Measurements from ENCODE around the gene SRRD.

DNA sequence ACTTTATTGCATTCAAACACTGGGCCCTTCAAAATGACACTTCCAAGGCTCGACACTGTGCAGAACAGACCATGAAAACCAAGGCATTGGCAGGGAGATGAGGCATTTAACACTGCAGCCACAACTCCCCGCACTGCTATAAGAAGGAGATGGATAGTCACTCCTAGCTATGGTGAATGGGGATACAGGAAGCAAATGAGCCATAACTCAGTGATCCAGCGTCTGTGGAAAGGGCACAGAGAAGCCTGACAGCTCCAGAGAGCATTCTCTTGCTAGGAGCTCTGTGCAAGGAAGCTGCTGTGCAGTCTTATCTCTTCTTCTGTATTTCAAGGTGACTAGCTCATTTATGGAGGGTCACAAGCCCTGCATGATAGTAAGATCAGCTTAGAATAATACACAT, 21.0 kb upstream of the SRRD start:
- no peak for TF ChIP-seq CTCF (IDR thresholded peaks at IDR 0.05; ENCODE audit: control extremely low read depth in 1 of 3, insufficient read depth in 1 of 3, low read depth in 1 of 3, low read length in 3 of 3)
- TF ChIP-seq EP300 (IDR thresholded peaks at IDR 0.05; ENCODE audit: borderline replicate concordance in 1 of 2, low read depth in 2 of 2, low read length in 2 of 2), result no peak
- no peak for TF ChIP-seq POLR2A (IDR thresholded peaks at IDR 0.05; ENCODE audit: control extremely low read depth in 1 of 2, low read depth in 2 of 2, low read length in 2 of 2)
- TF ChIP-seq CHD7 (IDR thresholded peaks at IDR 0.05; ENCODE audit: insufficient replicate concordance, low read length), result no peak
- no peak for TF ChIP-seq POLR2AphosphoS5 (IDR thresholded peaks at IDR 0.05; ENCODE audit: low read depth, low read length)
- TF ChIP-seq NRF1 (IDR thresholded peaks at IDR 0.05; ENCODE audit: low read depth, low read length), result no peak
- no peak for TF ChIP-seq USF2 (IDR thresholded peaks at IDR 0.05; ENCODE audit: low read length)
- no peak for TF ChIP-seq SIN3A (conservative IDR thresholded peaks at IDR 0.05 in 1 of 2, IDR thresholded peaks at IDR 0.05 in 1 of 2; ENCODE audit: low read depth in 1 of 2, low read length in 2 of 2)
- no peak for TF ChIP-seq SP1 (IDR thresholded peaks at IDR 0.05; ENCODE audit: low read depth, low read length)
- no peak for TF ChIP-seq CREB1 (IDR thresholded peaks at IDR 0.05)
- TF ChIP-seq ATF3 (IDR thresholded peaks at IDR 0.05; ENCODE audit: insufficient read depth, low read depth, low read length), result no peak
